ENCODE measurements around the gene CAMK2G.
"Not testable (repeated sequence)": the region's sequence is repeated elsewhere in the genome, so short reads cannot be mapped to it uniquely, and the experiment has no call there.

Gene CAMK2G

GRCh38 chr10:73901261-73901660, 26.9 kb upstream of the CAMK2G start:
- DNase-seq: no peak

GRCh38 chr10:73900064-73900463, 25.7 kb upstream of the CAMK2G start:
- DNase-seq: no peak

GRCh38 chr10:73899423-73899822, 25.1 kb upstream of the CAMK2G start:
- DNase-seq: no peak

- DNase-seq: no peak
Measured at GRCh38 chr10:73898730-73899410, 24.5 kb upstream of the CAMK2G start.

GRCh38 chr10:73897693-73898092, 23.3 kb upstream of the CAMK2G start:
- DNase-seq: no peak

- DNase-seq: not testable (repeated sequence)
Measured at GRCh38 chr10:73895381-73895780, 21.0 kb upstream of the CAMK2G start.

- DNase-seq: no peak
Measured at GRCh38 chr10:73894245-73894971, 20.1 kb upstream of the CAMK2G start.

- no peak for DNase-seq
Measured at GRCh38 chr10:73893426-73893825, 19.1 kb upstream of the CAMK2G start.

- no peak for DNase-seq
Measured at GRCh38 chr10:73892310-73893030, 18.1 kb upstream of the CAMK2G start.

GRCh38 chr10:73891540-73891939, 17.2 kb upstream of the CAMK2G start:
- no peak for DNase-seq

- DNase-seq: not testable (repeated sequence)
Measured at GRCh38 chr10:73890830-73891229, 16.5 kb upstream of the CAMK2G start.

- no peak for DNase-seq
Measured at GRCh38 chr10:73890261-73890660, 15.9 kb upstream of the CAMK2G start.

- DNase-seq: not testable (repeated sequence)
Measured at GRCh38 chr10:73889416-73889815, 15.1 kb upstream of the CAMK2G start.

- DNase-seq: no peak
Measured at GRCh38 chr10:73889014-73889413, 14.7 kb upstream of the CAMK2G start.

- DNase-seq: no peak
Measured at GRCh38 chr10:73888514-73888913, 14.2 kb upstream of the CAMK2G start.

- peak; percentile 57 for DNase-seq
Measured at GRCh38 chr10:73887294-73888039, 13.1 kb upstream of the CAMK2G start.

- no peak for DNase-seq
Measured at GRCh38 chr10:73886661-73887293, 12.4 kb upstream of the CAMK2G start.

GRCh38 chr10:73886085-73886529, 11.8 kb upstream of the CAMK2G start:
- peak; percentile 79 for DNase-seq

- DNase-seq: no peak
Measured at GRCh38 chr10:73884017-73884416, 9.7 kb upstream of the CAMK2G start.

- DNase-seq: no peak
Measured at GRCh38 chr10:73881221-73881919, 7.0 kb upstream of the CAMK2G start.

- peak; percentile 86 for DNase-seq
Measured at GRCh38 chr10:73879296-73880173, 5.2 kb upstream of the CAMK2G start.
